HG03442 (cell line): ENCODE data around the gene CEP95.
"Not testable (repeated sequence)": the region's sequence is repeated elsewhere in the genome, so short reads cannot be mapped to it uniquely, and the experiment has no call there.

Source experiments
- ATAC-seq: cut with Tn5 transposase; IDR thresholded peaks from one replicate; pipeline ENCODE4 v1.9.1; 2021; ENCODE audit warnings: mild to moderate bottlenecking, moderate library complexity; ENCODE audit not compliant: unreplicated experiment

Gene CEP95

GRCh38 chr17:64494121-64494520 lies 12.7 kb upstream of the CEP95 start:
- ATAC-seq: no peak

GRCh38 chr17:64495300-64495699 lies 11.5 kb upstream of the CEP95 start:
- ATAC-seq: not testable (repeated sequence)

GRCh38 chr17:64496348-64496785 lies 10.4 kb upstream of the CEP95 start:
- no peak for ATAC-seq

- peak; percentile 75 for ATAC-seq
Measured at GRCh38 chr17:64496786-64497564, 9.8 kb upstream of the CEP95 start, which contains the start of gene POLG2. Gene POLG2, minus strand, starts transcription at chr17:64497054. Its CDS starts 86 bp downstream, at chr17:64496968.

GRCh38 chr17:64497565-64498035 lies 9.2 kb upstream of the CEP95 start:
- ATAC-seq: no peak

GRCh38 chr17:64498308-64499203 lies 8.2 kb upstream of the CEP95 start:
- no peak for ATAC-seq

- no peak for ATAC-seq
Measured at GRCh38 chr17:64499805-64500486, 6.8 kb upstream of the CEP95 start.

GRCh38 chr17:64500487-64500859 lies 6.3 kb upstream of the CEP95 start:
- ATAC-seq: no peak

- no peak for ATAC-seq
Measured at GRCh38 chr17:64500862-64501765, 5.7 kb upstream of the CEP95 start.

GRCh38 chr17:64502021-64502420 lies 4.8 kb upstream of the CEP95 start:
- no peak for ATAC-seq

GRCh38 chr17:64502809-64503208 lies 4.0 kb upstream of the CEP95 start:
- ATAC-seq: no peak

- no peak for ATAC-seq
Measured at GRCh38 chr17:64503341-64503740, 3.4 kb upstream of the CEP95 start.

- no peak for ATAC-seq
Measured at GRCh38 chr17:64503821-64504768, 2.7 kb upstream of the CEP95 start.

- ATAC-seq: no peak
Measured at GRCh38 chr17:64504769-64505339, 1.9 kb upstream of the CEP95 start.

GRCh38 chr17:64505340-64506200 lies 1.2 kb upstream of the CEP95 start:
- ATAC-seq: peak; percentile 18

GRCh38 chr17:64506201-64506575 lies 589 bp upstream of the CEP95 start, which contains the start of gene DDX5:
Gene DDX5, minus strand, starts transcription at chr17:64506289. Its CDS starts 170 bp downstream, at chr17:64506119.
- ATAC-seq: peak; percentile 57

- ATAC-seq: peak; percentile 8
Measured at GRCh38 chr17:64507413-64507782, 621 bp downstream of the CEP95 start.

GRCh38 chr17:64508683-64509082 lies 1.9 kb downstream of the CEP95 start:
- no peak for ATAC-seq
